ENCODE data around the gene PTOV1. TPM values are rescaled to one million over a fixed set of nuclear protein-coding genes. Genes with fewer than 3 reads are reported as not detected.
A peak's percentile ranks its signal among the peaks of the same experiment; 100 is the strongest.

Gene PTOV1
- total RNA-seq (100 to 1,000 TPM in 3 of 10 donors, 10 to 100 TPM in 7; 67.8 to 137 (median 90.0) TPM), polyA plus RNA-seq (100 to 1,000 TPM; 107 to 220 TPM)
- long read RNA-seq, donor 1, transcript PTOV1-212 (13 exons, 1,577 nt) = major isoform, 61 of 95 reads
- long read RNA-seq, donor 1, partial matches to known transcripts = 14 of 95 reads
- long read RNA-seq, donor 1, other reads (novel, unspliced or antisense) = 12 of 95 reads
- long read RNA-seq, donor 2, transcript PTOV1-212 (13 exons, 1,577 nt) = major isoform, 45 of 83 reads
- long read RNA-seq, donor 2, transcript PTOV1-220 (13 exons, 1,587 nt) = minor isoform, 5 of 83 reads
- long read RNA-seq, donor 2, transcript PTOV1-208 (2 exons, 327 nt) = minor isoform, 5 of 83 reads
- long read RNA-seq, donor 2, partial matches to known transcripts = 16 of 83 reads
- long read RNA-seq, donor 2, other reads (novel, unspliced or antisense) = 9 of 83 reads
- long read RNA-seq, donor 3, transcript PTOV1-212 (13 exons, 1,577 nt) = major isoform, 5 of 39 reads
- long read RNA-seq, donor 3, partial matches to known transcripts = 21 of 39 reads
- long read RNA-seq, donor 3, other reads (novel, unspliced or antisense) = 7 of 39 reads

DNA sequence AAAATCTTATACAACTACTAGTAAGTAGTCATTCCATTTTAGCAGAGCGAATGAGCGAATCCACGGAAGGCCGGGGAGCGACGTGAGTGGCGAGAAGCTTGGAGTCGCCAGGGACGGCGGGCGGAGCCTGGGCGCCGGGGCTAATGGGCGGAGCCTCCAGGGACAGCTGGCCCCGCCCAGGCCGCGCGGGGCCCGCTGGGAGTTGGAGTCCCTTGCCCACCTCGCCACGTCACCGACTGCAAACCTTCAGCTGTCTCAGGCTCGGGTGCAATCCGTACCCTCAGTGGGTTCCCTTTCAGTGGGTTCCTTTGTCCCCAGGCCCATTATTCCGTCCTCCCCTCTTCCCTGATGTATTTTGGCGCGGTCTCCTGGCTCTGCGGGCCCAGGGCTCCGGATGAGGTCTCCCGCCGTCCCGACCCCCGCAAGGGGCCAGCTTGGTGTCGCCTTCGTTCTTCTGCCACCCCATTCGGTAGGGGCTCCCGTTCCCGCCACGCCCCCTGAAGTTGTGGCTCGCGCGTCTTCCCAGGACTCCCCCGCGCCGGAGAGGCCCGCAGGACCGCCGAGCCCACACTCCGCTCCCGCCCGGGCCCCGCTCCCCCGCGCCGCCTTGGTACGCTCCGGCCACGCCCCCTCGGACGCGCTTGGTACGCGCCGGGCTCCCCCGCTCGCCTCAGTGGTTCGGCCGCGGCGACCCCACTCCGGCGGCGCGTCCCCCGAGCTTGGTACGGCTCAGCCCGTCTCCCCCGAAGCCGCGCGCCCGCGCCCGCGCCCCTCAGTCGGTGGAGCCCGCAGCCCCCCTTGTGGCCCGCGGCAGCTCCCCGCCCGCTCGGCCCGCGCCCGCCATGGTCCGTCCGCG, at the start of gene PTOV1:
Gene PTOV1, plus strand, starts transcription at position 673 of the 856 bp plus-strand sequence.
- Histone ChIP-seq H3K27ac (peak within 1 kb of the TSS; percentile 96 to 100 (median 99)), H3K27me3 (no peaks in the 10 kb centered on the region), H3K4me1 (peaks cover 9 to 49% (median 29%) of the 10 kb centered on the region in 9 donors), H3K9me3 (peaks cover 0 to 10% (median 0%) of the 10 kb centered on the region in 11 donors), H3K4me3 (peak within 1 kb of the TSS; percentile 71 to 100 (median 86)), H3K36me3 (peaks cover 0 to 16% (median 8%) of the 10 kb centered on the region in 9 donors)
- 1% methylated on average over 82 to 98 of the region's 98 CpGs for WGBS, 2 donors
- TF ChIP-seq, protein P1, sequence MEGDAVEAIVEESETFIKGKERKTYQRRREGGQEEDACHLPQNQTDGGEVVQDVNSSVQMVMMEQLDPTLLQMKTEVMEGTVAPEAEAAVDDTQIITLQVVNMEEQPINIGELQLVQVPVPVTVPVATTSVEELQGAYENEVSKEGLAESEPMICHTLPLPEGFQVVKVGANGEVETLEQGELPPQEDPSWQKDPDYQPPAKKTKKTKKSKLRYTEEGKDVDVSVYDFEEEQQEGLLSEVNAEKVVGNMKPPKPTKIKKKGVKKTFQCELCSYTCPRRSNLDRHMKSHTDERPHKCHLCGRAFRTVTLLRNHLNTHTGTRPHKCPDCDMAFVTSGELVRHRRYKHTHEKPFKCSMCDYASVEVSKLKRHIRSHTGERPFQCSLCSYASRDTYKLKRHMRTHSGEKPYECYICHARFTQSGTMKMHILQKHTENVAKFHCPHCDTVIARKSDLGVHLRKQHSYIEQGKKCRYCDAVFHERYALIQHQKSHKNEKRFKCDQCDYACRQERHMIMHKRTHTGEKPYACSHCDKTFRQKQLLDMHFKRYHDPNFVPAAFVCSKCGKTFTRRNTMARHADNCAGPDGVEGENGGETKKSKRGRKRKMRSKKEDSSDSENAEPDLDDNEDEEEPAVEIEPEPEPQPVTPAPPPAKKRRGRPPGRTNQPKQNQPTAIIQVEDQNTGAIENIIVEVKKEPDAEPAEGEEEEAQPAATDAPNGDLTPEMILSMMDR (IDR thresholded peaks at IDR 0.05) = no peak
- ATAC-seq (peak; percentile 94 to 98 (median 96)), DNase-seq (peak; percentile 92 to 93)
- intact Hi-C loops (cut with DNase I) = loop anchor here in 6 of 10 donors (2.0 to 5.0 kb wide), 5 partner anchors 26 to 38 kb away; partner anchors contain the start of genes FUZ (in 3 of the 6), MED25 (in 2 of the 6), AKT1S1 (in 1 of the 6) and TBC1D17 (in 1 of the 6)

DNA sequence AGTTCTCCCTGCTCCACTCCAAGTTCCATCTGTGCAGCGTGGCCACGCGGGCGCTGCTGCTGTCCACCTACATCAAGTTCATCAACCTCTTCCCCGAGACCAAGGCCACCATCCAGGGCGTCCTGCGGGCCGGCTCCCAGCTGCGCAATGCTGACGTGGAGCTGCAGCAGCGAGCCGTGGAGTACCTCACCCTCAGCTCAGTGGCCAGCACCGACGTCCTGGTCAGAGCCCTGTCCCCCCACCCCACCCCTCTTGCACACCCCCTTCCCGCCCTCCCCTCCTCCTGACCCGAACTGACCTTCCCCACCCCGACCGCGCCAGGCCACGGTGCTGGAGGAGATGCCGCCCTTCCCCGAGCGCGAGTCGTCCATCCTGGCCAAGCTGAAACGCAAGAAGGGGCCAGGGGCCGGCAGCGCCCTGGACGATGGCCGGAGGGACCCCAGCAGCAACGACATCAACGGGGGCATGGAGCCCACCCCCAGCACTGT, 49.5 kb upstream of the PTOV1 start:
- WGBS, 2 donors = 79 to 83% methylated on average over 25 to 32 of the region's 32 CpGs
- peak in 2 of 8 donors; percentile 4 to 8 for ATAC-seq

DNA sequence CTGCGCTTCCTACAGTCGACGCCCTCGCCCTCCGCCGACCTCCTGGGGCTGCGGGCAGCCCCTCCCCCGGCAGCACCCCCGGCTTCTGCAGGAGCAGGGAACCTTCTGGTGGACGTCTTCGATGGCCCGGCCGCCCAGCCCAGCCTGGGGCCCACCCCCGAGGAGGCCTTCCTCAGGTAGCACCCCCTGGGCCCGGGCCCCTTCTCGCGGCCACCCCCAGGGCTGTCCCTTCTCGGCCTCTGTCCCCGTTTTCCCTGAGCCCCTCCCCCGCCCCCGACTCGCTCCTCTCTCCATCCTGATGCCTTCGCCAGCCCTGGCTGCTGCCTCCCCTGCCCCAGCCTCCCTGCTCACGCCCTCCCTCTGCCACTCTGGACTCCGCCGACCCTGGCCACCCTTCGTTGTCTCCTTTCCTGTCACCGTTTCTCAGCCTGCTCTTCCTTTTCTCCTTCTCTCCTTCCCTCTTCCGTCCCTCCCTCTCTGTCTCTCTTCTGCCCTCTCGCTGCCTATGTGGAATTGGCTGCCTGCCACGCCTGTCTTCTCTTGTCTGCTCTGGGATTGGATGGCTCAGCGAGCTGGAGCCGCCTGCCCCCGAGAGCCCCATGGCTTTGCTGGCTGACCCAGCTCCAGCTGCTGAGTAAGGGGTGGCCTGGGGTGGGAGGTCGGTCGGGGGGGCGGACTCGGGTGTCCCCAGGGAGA, 48.8 kb upstream of the PTOV1 start:
- 32 to 44% methylated on average over 29 to 37 of the region's 38 CpGs for WGBS, 2 donors
- TF ChIP-seq, protein P1 (IDR thresholded peaks at IDR 0.05) = peak in 6 of 9 donors; percentile 6 to 46 (median 33)
- Histone ChIP-seq H3K36me3 (peaks cover 0 to 100% (median 46%) of the 10 kb centered on the region in 9 donors), H3K4me3 (peak overlapping the region in 9 of 10 donors; percentile 12 to 53 (median 41)), H3K9me3 (no peaks in the 10 kb centered on the region), H3K4me1 (peaks cover 0 to 18% (median 5%) of the 10 kb centered on the region in 9 donors), H3K27ac (peak overlapping the region in 9 of 10 donors; percentile 10 to 67 (median 57)), H3K27me3 (no peaks in the 10 kb centered on the region)
- DNase-seq (peak; percentile 91 to 93), ATAC-seq (peak; percentile 60 to 92 (median 88))
- intact Hi-C loops (cut with DNase I) = loop anchor here in 2 of 10 donors (5.0 to 10.0 kb wide), 2 partner anchors 115 to 117 kb away; partner anchors contain the start of gene ADM5 (in 2 of the 2)

More for the DNA sequence above, 49.5 kb upstream of the PTOV1 start:
- TF ChIP-seq, protein P1 (IDR thresholded peaks at IDR 0.05) = no peak
- no peak for DNase-seq
- Histone ChIP-seq H3K27ac (peak overlapping the region in 8 of 10 donors; percentile 25 to 67 (median 59)), H3K9me3 (no peaks in the 10 kb centered on the region), H3K4me1 (peaks cover 0 to 18% (median 5%) of the 10 kb centered on the region in 9 donors), H3K36me3 (peaks cover 0 to 100% (median 48%) of the 10 kb centered on the region in 9 donors), H3K27me3 (no peaks in the 10 kb centered on the region), H3K4me3 (peak overlapping the region in 9 of 10 donors; percentile 12 to 53 (median 41))
- intact Hi-C loops (cut with DNase I) = loop anchor here in 2 of 10 donors (5.0 to 10.0 kb wide), 2 partner anchors 114 to 117 kb away; partner anchors contain the start of gene ADM5 (in 2 of the 2)

Measured in heart right ventricle (tissue), 16 donors.